WTC11 (cell line): Measurements from ENCODE around the gene CSNK2A1.

ENCODE experiments used
- ATF1 ChIP-seq: sonication (generic); formaldehyde crosslinking; IDR thresholded peaks from 2 replicates; pipeline ENCODE4 v1.8.1; 2023; ENCODE audit warnings: mild to moderate bottlenecking, moderate library complexity, missing genetic modification reagents
- CREB1 ChIP-seq: sonication (generic); formaldehyde crosslinking; IDR thresholded peaks from 2 replicates; pipeline ENCODE4 v1.8.0; 2023; ENCODE audit warnings: mild to moderate bottlenecking, missing genetic modification reagents
- JUN ChIP-seq: sonication (generic); formaldehyde crosslinking; IDR thresholded peaks from 2 replicates; pipeline ENCODE4 v1.8.0; 2023; ENCODE audit warnings: mild to moderate bottlenecking, missing genetic modification reagents
- TF ChIP-seq, protein P1 (sequence below): fragments of 200-600 bp; IDR thresholded peaks from 2 replicates; pipeline ENCODE4 v1.8.0; 2022; ENCODE audit warnings: antibody characterized with exemption
- TF ChIP-seq, protein P2 (sequence below): sonication (generic); formaldehyde crosslinking; IDR thresholded peaks from 2 replicates; pipeline ENCODE4 v1.8.0; 2022; ENCODE audit warnings: mild to moderate bottlenecking, missing genetic modification reagents
- TF ChIP-seq, protein P3 (sequence below): sonication (generic); formaldehyde crosslinking; IDR thresholded peaks from 2 replicates; pipeline ENCODE4 v1.8.0; 2023; ENCODE audit warnings: missing genetic modification reagents

DNA sequence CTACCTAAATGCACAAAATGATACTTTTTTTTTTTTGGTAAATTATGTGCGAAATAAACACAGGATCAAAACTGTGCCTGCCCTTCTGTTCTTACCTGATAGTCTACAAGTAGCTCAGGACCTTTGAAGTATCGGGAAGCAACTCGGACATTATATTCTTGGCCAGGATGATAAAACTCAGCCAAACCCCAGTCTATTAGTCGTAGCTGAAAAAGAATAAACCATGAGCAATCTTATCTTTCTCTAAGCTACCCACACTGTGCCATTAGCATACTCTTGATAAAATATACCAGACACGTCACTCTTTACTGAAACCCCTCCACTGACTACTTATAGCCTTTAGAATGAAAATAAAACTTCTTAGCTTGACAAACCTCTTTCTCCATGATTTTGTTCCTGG lies 51.4 kb downstream of the CSNK2A1 start:
- TF ChIP-seq, protein P1, sequence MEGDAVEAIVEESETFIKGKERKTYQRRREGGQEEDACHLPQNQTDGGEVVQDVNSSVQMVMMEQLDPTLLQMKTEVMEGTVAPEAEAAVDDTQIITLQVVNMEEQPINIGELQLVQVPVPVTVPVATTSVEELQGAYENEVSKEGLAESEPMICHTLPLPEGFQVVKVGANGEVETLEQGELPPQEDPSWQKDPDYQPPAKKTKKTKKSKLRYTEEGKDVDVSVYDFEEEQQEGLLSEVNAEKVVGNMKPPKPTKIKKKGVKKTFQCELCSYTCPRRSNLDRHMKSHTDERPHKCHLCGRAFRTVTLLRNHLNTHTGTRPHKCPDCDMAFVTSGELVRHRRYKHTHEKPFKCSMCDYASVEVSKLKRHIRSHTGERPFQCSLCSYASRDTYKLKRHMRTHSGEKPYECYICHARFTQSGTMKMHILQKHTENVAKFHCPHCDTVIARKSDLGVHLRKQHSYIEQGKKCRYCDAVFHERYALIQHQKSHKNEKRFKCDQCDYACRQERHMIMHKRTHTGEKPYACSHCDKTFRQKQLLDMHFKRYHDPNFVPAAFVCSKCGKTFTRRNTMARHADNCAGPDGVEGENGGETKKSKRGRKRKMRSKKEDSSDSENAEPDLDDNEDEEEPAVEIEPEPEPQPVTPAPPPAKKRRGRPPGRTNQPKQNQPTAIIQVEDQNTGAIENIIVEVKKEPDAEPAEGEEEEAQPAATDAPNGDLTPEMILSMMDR, result no peak
- TF ChIP-seq CREB1 (CRISPR knock-in tag) (no peak), JUN (CRISPR knock-in tag) (no peak), ATF1 (no peak)
- TF ChIP-seq, protein P2, sequence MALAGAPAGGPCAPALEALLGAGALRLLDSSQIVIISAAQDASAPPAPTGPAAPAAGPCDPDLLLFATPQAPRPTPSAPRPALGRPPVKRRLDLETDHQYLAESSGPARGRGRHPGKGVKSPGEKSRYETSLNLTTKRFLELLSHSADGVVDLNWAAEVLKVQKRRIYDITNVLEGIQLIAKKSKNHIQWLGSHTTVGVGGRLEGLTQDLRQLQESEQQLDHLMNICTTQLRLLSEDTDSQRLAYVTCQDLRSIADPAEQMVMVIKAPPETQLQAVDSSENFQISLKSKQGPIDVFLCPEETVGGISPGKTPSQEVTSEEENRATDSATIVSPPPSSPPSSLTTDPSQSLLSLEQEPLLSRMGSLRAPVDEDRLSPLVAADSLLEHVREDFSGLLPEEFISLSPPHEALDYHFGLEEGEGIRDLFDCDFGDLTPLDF (CRISPR knock-in tag), result no peak
- TF ChIP-seq, protein P3, sequence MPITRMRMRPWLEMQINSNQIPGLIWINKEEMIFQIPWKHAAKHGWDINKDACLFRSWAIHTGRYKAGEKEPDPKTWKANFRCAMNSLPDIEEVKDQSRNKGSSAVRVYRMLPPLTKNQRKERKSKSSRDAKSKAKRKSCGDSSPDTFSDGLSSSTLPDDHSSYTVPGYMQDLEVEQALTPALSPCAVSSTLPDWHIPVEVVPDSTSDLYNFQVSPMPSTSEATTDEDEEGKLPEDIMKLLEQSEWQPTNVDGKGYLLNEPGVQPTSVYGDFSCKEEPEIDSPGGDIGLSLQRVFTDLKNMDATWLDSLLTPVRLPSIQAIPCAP (CRISPR knock-in tag), result no peak
